ENCODE data around the gene GCLC.

DNA sequence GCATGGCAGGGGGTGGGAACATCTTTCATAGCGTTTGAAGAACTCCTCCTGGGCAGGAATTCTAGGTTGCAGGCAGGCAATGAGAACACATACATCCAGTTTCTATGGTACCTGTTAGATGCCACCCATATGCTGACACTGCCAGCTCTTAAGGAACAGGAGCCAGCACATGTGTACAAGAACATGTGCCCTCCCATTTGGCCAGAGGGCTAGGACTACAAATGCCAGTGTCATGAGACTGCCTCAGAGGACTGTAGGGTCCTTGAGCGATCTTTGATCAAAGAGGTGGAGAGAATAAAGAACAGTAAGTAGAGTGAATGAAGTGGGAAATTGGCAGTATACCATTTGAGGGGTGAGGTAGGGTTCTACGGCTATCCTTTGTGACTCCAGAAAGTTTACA, 45.8 kb downstream of the GCLC start:
- no peak for TF ChIP-seq RBAK (tag by site-specific recombination; IDR thresholded peaks at IDR 0.05)
- TF ChIP-seq, protein P1, sequence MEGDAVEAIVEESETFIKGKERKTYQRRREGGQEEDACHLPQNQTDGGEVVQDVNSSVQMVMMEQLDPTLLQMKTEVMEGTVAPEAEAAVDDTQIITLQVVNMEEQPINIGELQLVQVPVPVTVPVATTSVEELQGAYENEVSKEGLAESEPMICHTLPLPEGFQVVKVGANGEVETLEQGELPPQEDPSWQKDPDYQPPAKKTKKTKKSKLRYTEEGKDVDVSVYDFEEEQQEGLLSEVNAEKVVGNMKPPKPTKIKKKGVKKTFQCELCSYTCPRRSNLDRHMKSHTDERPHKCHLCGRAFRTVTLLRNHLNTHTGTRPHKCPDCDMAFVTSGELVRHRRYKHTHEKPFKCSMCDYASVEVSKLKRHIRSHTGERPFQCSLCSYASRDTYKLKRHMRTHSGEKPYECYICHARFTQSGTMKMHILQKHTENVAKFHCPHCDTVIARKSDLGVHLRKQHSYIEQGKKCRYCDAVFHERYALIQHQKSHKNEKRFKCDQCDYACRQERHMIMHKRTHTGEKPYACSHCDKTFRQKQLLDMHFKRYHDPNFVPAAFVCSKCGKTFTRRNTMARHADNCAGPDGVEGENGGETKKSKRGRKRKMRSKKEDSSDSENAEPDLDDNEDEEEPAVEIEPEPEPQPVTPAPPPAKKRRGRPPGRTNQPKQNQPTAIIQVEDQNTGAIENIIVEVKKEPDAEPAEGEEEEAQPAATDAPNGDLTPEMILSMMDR (tag by site-specific recombination; IDR thresholded peaks at IDR 0.05) = no peak
- TF ChIP-seq ZNF23 (tag by site-specific recombination; IDR thresholded peaks at IDR 0.05; ENCODE audit: borderline replicate concordance) = no peak
- TF ChIP-seq ZNF335 (tag by site-specific recombination; conservative IDR thresholded peaks at IDR 0.05) = no peak
- TF ChIP-seq ZNF426 (tag by site-specific recombination; IDR thresholded peaks at IDR 0.05) = no peak
- TF ChIP-seq TCF7L2 (IDR thresholded peaks at IDR 0.05; ENCODE audit: borderline replicate concordance, low read depth, low read length) = no peak
- no peak for TF ChIP-seq ZNF561 (tag by site-specific recombination; IDR thresholded peaks at IDR 0.05; ENCODE audit: borderline replicate concordance)
- TF ChIP-seq GLI4 (tag by site-specific recombination; IDR thresholded peaks at IDR 0.05) = no peak
- TF ChIP-seq, protein P2, sequence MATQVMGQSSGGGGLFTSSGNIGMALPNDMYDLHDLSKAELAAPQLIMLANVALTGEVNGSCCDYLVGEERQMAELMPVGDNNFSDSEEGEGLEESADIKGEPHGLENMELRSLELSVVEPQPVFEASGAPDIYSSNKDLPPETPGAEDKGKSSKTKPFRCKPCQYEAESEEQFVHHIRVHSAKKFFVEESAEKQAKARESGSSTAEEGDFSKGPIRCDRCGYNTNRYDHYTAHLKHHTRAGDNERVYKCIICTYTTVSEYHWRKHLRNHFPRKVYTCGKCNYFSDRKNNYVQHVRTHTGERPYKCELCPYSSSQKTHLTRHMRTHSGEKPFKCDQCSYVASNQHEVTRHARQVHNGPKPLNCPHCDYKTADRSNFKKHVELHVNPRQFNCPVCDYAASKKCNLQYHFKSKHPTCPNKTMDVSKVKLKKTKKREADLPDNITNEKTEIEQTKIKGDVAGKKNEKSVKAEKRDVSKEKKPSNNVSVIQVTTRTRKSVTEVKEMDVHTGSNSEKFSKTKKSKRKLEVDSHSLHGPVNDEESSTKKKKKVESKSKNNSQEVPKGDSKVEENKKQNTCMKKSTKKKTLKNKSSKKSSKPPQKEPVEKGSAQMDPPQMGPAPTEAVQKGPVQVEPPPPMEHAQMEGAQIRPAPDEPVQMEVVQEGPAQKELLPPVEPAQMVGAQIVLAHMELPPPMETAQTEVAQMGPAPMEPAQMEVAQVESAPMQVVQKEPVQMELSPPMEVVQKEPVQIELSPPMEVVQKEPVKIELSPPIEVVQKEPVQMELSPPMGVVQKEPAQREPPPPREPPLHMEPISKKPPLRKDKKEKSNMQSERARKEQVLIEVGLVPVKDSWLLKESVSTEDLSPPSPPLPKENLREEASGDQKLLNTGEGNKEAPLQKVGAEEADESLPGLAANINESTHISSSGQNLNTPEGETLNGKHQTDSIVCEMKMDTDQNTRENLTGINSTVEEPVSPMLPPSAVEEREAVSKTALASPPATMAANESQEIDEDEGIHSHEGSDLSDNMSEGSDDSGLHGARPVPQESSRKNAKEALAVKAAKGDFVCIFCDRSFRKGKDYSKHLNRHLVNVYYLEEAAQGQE (tag by site-specific recombination; IDR thresholded peaks at IDR 0.05) = no peak
